K562 (cell line): ENCODE data around the gene SIAE. TPM values are rescaled to one million over a fixed set of nuclear protein-coding genes. Genes with fewer than 3 reads are reported as not detected.
A peak's percentile ranks its signal among the peaks of the same experiment; 100 is the strongest.

Experiments used
- ASH1L ChIP-seq: fragments of 450-650 bp; IDR thresholded peaks from 2 replicates; pipeline ENCODE4 v1.6.1; 2018; ENCODE audit warnings: borderline replicate concordance, mild to moderate bottlenecking, low read depth; ENCODE audit not compliant: partially characterized antibody
- GABPB1 ChIP-seq: sonication (generic); formaldehyde crosslinking; IDR thresholded peaks from 2 replicates; pipeline ENCODE4 v1.8.0; 2022; ENCODE audit warnings: mild to moderate bottlenecking, missing genetic modification reagents
- HDAC2 ChIP-seq: fragments of 450-650 bp; IDR thresholded peaks from 2 replicates; pipeline ENCODE4 v1.6.1; 2016; ENCODE audit warnings: mild to moderate bottlenecking
- IFI16 ChIP-seq: fragments of 250-450 bp; sonication (Bioruptor Pico); IDR thresholded peaks from 2 replicates; pipeline ENCODE4 v2.1.2; 2022; ENCODE audit warnings: mild to moderate bottlenecking, inconsistent platforms
- MIER1 ChIP-seq: fragments of 450-650 bp; IDR thresholded peaks from 2 replicates; pipeline ENCODE4 v1.6.1; 2016; ENCODE audit warnings: antibody characterized with exemption, mild to moderate bottlenecking, low read depth
- MTA3 ChIP-seq: fragments of 450-650 bp; formaldehyde crosslinking; IDR thresholded peaks from 2 replicates; pipeline ENCODE4 v1.6.1; 2017; ENCODE audit warnings: mild to moderate bottlenecking, borderline replicate concordance
- NBN ChIP-seq: fragments of 450-650 bp; IDR thresholded peaks from 2 replicates; pipeline ENCODE4 v1.6.1; 2016; ENCODE audit warnings: low read depth, mild to moderate bottlenecking
- NFYB ChIP-seq: IDR thresholded peaks from 2 replicates; pipeline ENCODE4 v1.6.1; 2011; ENCODE audit warnings: mild to moderate bottlenecking, moderate library complexity; ENCODE audit not compliant: insufficient read length; ENCODE audit errors: extremely low read depth
- PHB ChIP-seq: fragments of 250-450 bp; sonication (Bioruptor Pico); IDR thresholded peaks from 2 replicates; pipeline ENCODE4 v1.5.0; 2021
- RAD21 ChIP-seq, 2 experiments: fragments of 250-450 bp in 1 of 2; fragments of 450-650 bp in 1 of 2; sonication (Bioruptor Pico) in 1 of 2; formaldehyde crosslinking in 1 of 2; IDR thresholded peaks in 1 of 2; conservative IDR thresholded peaks in 1 of 2; 2 replicates each; pipeline versions ENCODE4 v1.4.0 to v1.8.0; 2020 to 2022; ENCODE audit warnings: mild to moderate bottlenecking in 2 of 2, moderate library complexity in 1 of 2
- RAD51 ChIP-seq: fragments of 450-650 bp; IDR thresholded peaks from 2 replicates; pipeline ENCODE4 v1.7.1; 2016; ENCODE audit warnings: low read depth, mild to moderate bottlenecking, borderline replicate concordance
- RCOR1 ChIP-seq, 2 experiments: IDR thresholded peaks; 2 replicates each; pipeline ENCODE4 v1.6.1; 2012; ENCODE audit warnings: low read depth in 2 of 2, low read length in 2 of 2, borderline replicate concordance in 1 of 2, improper control_type of control experiment in 1 of 2
- SREBF1 ChIP-seq: fragments of 150-350 bp; IDR thresholded peaks from 2 replicates; pipeline ENCODE4 v1.6.1; 2014; ENCODE audit warnings: antibody characterized with exemption, low read depth, low read length, borderline replicate concordance
- ZFP30 ChIP-seq: fragments of 250-450 bp; sonication (Bioruptor Pico); IDR thresholded peaks from 2 replicates; pipeline ENCODE4 v1.8.0; 2022; ENCODE audit warnings: moderate library complexity, mild to moderate bottlenecking, inconsistent platforms, borderline replicate concordance
- ZFP36 ChIP-seq: fragments of 150-350 bp; IDR thresholded peaks from 2 replicates; pipeline ENCODE4 v1.6.1; 2018; ENCODE audit warnings: low read length, low read depth; ENCODE audit not compliant: partially characterized antibody
- ZNF175 ChIP-seq: fragments of 200-800 bp; sonication (Bioruptor generic); IDR thresholded peaks from 2 replicates; pipeline ENCODE4 v1.6.1; 2016; ENCODE audit warnings: low read depth, mild to moderate bottlenecking, missing genetic modification characterization, missing compliant biosample characterization
- ZSCAN29 ChIP-seq: fragments of 450-650 bp; IDR thresholded peaks from 2 replicates; pipeline ENCODE4 v1.6.1; 2017
- ZSCAN32 ChIP-seq: fragments of 450-650 bp; formaldehyde crosslinking; IDR thresholded peaks from 2 replicates; pipeline ENCODE4 v1.4.0; 2020; ENCODE audit warnings: mild to moderate bottlenecking, moderate library complexity
- polyA plus RNA-seq, 8 experiments: library from polyadenylated mRNA; depleted of rRNA in 4 of 8; stranded (reverse) in 5 of 8; unstranded in 3 of 8; fragments of >200 nt; fragmentation: Nextera tagmentation in 2 of 8; fragmentation: Illumina TruSeq in 1 of 8; extraction: Ambion mirVana in 2 of 8; extraction: Trizol in 1 of 8; gene quantifications; 2 replicates each; pipeline versions ENCODE4 v1.2.1 to v1.2.3, GENCODE V29; 2011 to 2014; ENCODE audit warnings: inconsistent platforms in 1 of 8, missing spikeins in 1 of 8
- total RNA-seq, 7 experiments: library from RNA; depleted of rRNA in 6 of 7; stranded (reverse); fragments of >200 nt in 6 of 7; fragmentation: Illumina TruSeq in 2 of 7; extraction: Trizol in 2 of 7; gene quantifications; 2 replicates each; pipeline versions ENCODE4 v1.2.1 to v1.2.3, GENCODE V29; 2011 to 2021; ENCODE audit warnings: low replicate concordance in 1 of 7
- TF ChIP-seq, protein P1 (sequence below): sonication (generic); formaldehyde crosslinking; IDR thresholded peaks from 2 replicates; pipeline ENCODE4 v1.8.0; 2023; ENCODE audit warnings: missing genetic modification reagents, mild to moderate bottlenecking, borderline replicate concordance
- TF ChIP-seq, protein P2 (sequence below): fragments of 450-650 bp; IDR thresholded peaks from 2 replicates; pipeline ENCODE4 v1.7.1; 2018; ENCODE audit warnings: mild to moderate bottlenecking, low read depth; ENCODE audit not compliant: partially characterized antibody

SIAE gene
- total and polyA plus RNA-seq, 9 of the 15 experiments (the other 6 are each of a cell fraction or from before 2014, with no cell fraction given): 0.89 to 9.6 (median 3.7) TPM

- TF ChIP-seq, protein P1, sequence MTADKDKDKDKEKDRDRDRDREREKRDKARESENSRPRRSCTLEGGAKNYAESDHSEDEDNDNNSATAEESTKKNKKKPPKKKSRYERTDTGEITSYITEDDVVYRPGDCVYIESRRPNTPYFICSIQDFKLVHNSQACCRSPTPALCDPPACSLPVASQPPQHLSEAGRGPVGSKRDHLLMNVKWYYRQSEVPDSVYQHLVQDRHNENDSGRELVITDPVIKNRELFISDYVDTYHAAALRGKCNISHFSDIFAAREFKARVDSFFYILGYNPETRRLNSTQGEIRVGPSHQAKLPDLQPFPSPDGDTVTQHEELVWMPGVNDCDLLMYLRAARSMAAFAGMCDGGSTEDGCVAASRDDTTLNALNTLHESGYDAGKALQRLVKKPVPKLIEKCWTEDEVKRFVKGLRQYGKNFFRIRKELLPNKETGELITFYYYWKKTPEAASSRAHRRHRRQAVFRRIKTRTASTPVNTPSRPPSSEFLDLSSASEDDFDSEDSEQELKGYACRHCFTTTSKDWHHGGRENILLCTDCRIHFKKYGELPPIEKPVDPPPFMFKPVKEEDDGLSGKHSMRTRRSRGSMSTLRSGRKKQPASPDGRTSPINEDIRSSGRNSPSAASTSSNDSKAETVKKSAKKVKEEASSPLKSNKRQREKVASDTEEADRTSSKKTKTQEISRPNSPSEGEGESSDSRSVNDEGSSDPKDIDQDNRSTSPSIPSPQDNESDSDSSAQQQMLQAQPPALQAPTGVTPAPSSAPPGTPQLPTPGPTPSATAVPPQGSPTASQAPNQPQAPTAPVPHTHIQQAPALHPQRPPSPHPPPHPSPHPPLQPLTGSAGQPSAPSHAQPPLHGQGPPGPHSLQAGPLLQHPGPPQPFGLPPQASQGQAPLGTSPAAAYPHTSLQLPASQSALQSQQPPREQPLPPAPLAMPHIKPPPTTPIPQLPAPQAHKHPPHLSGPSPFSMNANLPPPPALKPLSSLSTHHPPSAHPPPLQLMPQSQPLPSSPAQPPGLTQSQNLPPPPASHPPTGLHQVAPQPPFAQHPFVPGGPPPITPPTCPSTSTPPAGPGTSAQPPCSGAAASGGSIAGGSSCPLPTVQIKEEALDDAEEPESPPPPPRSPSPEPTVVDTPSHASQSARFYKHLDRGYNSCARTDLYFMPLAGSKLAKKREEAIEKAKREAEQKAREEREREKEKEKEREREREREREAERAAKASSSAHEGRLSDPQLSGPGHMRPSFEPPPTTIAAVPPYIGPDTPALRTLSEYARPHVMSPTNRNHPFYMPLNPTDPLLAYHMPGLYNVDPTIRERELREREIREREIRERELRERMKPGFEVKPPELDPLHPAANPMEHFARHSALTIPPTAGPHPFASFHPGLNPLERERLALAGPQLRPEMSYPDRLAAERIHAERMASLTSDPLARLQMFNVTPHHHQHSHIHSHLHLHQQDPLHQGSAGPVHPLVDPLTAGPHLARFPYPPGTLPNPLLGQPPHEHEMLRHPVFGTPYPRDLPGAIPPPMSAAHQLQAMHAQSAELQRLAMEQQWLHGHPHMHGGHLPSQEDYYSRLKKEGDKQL (CRISPR knock-in tag): no peak
- no peak for TF ChIP-seq NFYB
- TF ChIP-seq RAD51: no peak
- peak; percentile 64 for TF ChIP-seq HDAC2
- no peak for TF ChIP-seq ASH1L
- TF ChIP-seq RCOR1 (IDR thresholded peaks at IDR 0.05; ENCODE audit: borderline replicate concordance in 1 of 2, low read depth in 2 of 2, low read length in 2 of 2): no peak; a peak in 1 of 4 replicates
- no peak for TF ChIP-seq ZSCAN29
- TF ChIP-seq MTA3: peak; percentile 77
- TF ChIP-seq, protein P2, sequence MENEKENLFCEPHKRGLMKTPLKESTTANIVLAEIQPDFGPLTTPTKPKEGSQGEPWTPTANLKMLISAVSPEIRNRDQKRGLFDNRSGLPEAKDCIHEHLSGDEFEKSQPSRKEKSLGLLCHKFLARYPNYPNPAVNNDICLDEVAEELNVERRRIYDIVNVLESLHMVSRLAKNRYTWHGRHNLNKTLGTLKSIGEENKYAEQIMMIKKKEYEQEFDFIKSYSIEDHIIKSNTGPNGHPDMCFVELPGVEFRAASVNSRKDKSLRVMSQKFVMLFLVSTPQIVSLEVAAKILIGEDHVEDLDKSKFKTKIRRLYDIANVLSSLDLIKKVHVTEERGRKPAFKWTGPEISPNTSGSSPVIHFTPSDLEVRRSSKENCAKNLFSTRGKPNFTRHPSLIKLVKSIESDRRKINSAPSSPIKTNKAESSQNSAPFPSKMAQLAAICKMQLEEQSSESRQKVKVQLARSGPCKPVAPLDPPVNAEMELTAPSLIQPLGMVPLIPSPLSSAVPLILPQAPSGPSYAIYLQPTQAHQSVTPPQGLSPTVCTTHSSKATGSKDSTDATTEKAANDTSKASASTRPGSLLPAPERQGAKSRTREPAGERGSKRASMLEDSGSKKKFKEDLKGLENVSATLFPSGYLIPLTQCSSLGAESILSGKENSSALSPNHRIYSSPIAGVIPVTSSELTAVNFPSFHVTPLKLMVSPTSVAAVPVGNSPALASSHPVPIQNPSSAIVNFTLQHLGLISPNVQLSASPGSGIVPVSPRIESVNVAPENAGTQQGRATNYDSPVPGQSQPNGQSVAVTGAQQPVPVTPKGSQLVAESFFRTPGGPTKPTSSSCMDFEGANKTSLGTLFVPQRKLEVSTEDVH: peak; percentile 35
- no peak for TF ChIP-seq ZFP36
- no peak for TF ChIP-seq GABPB1 (CRISPR knock-in tag)
- no peak for TF ChIP-seq ZNF175
- no peak for TF ChIP-seq PHB
- no peak for TF ChIP-seq MIER1
- TF ChIP-seq SREBF1: no peak
- TF ChIP-seq NBN: no peak
- TF ChIP-seq RAD21 (CRISPR knock-in tag; conservative IDR thresholded peaks at IDR 0.05 in 1 of 2, IDR thresholded peaks at IDR 0.05 in 1 of 2): peak; percentile 86 to 88
- TF ChIP-seq ZFP30 (CRISPR knock-in tag): no peak
- no peak for TF ChIP-seq IFI16
- peak; percentile 87; the same call in 1 of the 2 replicates for TF ChIP-seq ZSCAN32 (CRISPR knock-in tag)
Measured at GRCh38 chr11:124644426-124645280, 28.9 kb downstream of the SIAE start (continued).
